Measurements from ENCODE around the gene RELN.

RELN gene

GRCh38 chr7:103870664-103871063 lies 118.8 kb downstream of the RELN start:
- Mint-ChIP-seq H3K4me1 (peaks cover 16% of the 10 kb centered on the region), H3K27me3 (ENCODE audit: low read depth, poor library complexity) (no peaks in the 10 kb centered on the region), H3K27ac (no peak overlapping the region), H3K4me3 (no peak overlapping the region), H3K9me3 (peaks cover 3% of the 10 kb centered on the region), H3K36me3 (ENCODE audit: low read depth) (no peaks in the 10 kb centered on the region)
- no peak for TF ChIP-seq CTCF (IDR thresholded peaks at IDR 0.05)
- DNase-seq, result no peak

- no peak for DNase-seq
- peaks cover 16% of the 10 kb centered on the region for H3K4me1 Mint-ChIP-seq
- H3K4me3 Mint-ChIP-seq, result no peak overlapping the region
- TF ChIP-seq CTCF (IDR thresholded peaks at IDR 0.05), result no peak
- no peak overlapping the region for H3K27ac Mint-ChIP-seq
- H3K9me3 Mint-ChIP-seq, result peaks cover 3% of the 10 kb centered on the region
- H3K36me3 Mint-ChIP-seq (ENCODE audit: low read depth), result no peaks in the 10 kb centered on the region
- H3K27me3 Mint-ChIP-seq (ENCODE audit: low read depth, poor library complexity), result no peaks in the 10 kb centered on the region
Measured at GRCh38 chr7:103867874-103868273, 121.6 kb downstream of the RELN start.

GRCh38 chr7:103866919-103867318 lies 122.5 kb downstream of the RELN start:
- H3K27me3 Mint-ChIP-seq (ENCODE audit: low read depth, poor library complexity), result peaks cover 4% of the 10 kb centered on the region
- H3K27ac Mint-ChIP-seq, result no peak overlapping the region
- peaks cover 16% of the 10 kb centered on the region for H3K4me1 Mint-ChIP-seq

GRCh38 chr7:103865442-103865841 lies 124.0 kb downstream of the RELN start:
- no peak for TF ChIP-seq CTCF (IDR thresholded peaks at IDR 0.05)
- no peaks in the 10 kb centered on the region for H3K36me3 Mint-ChIP-seq (ENCODE audit: low read depth)
- no peak overlapping the region for H3K4me3 Mint-ChIP-seq
- no peaks in the 10 kb centered on the region for H3K9me3 Mint-ChIP-seq
- no peak for DNase-seq
- peaks cover 4% of the 10 kb centered on the region for H3K27me3 Mint-ChIP-seq (ENCODE audit: low read depth, poor library complexity)
- no peak overlapping the region for H3K27ac Mint-ChIP-seq
- H3K4me1 Mint-ChIP-seq, result peaks cover 16% of the 10 kb centered on the region

More at GRCh38 chr7:103866919-103867318, 122.5 kb downstream of the RELN start:
- no peak for DNase-seq
- no peak overlapping the region for H3K4me3 Mint-ChIP-seq
- H3K9me3 Mint-ChIP-seq, result peaks cover 3% of the 10 kb centered on the region
- H3K36me3 Mint-ChIP-seq (ENCODE audit: low read depth), result no peaks in the 10 kb centered on the region
- no peak for TF ChIP-seq CTCF (IDR thresholded peaks at IDR 0.05)

GRCh38 chr7:103862302-103863035 lies 127.0 kb downstream of the RELN start:
- Mint-ChIP-seq H3K4me1 (peaks cover 10% of the 10 kb centered on the region), H3K9me3 (no peaks in the 10 kb centered on the region), H3K27ac (no peak overlapping the region), H3K4me3 (no peak overlapping the region), H3K36me3 (ENCODE audit: low read depth) (no peaks in the 10 kb centered on the region), H3K27me3 (ENCODE audit: low read depth, poor library complexity) (peaks cover 4% of the 10 kb centered on the region)
- no peak for TF ChIP-seq CTCF (IDR thresholded peaks at IDR 0.05)
- DNase-seq, result no peak

- TF ChIP-seq CTCF (IDR thresholded peaks at IDR 0.05), result no peak
- no peak overlapping the region for H3K27ac Mint-ChIP-seq
- H3K4me1 Mint-ChIP-seq, result no peaks in the 10 kb centered on the region
- no peaks in the 10 kb centered on the region for H3K36me3 Mint-ChIP-seq (ENCODE audit: low read depth)
- no peak overlapping the region for H3K4me3 Mint-ChIP-seq
- no peaks in the 10 kb centered on the region for H3K9me3 Mint-ChIP-seq
- peaks cover 9% of the 10 kb centered on the region for H3K27me3 Mint-ChIP-seq (ENCODE audit: low read depth, poor library complexity)
- no peak for DNase-seq
Measured at GRCh38 chr7:103859709-103860108, 129.7 kb downstream of the RELN start.
